ENCODE data around the gene CDC45.

- TF ChIP-seq CTCF (conservative IDR thresholded peaks at IDR 0.05 in 1 of 2, IDR thresholded peaks at IDR 0.05 in 1 of 2; ENCODE audit: low read depth in 1 of 2, low read length in 2 of 2) (no peak), EZH2 (IDR thresholded peaks at IDR 0.05; ENCODE audit: low read length, missing control alignments) (no peak)
Measured at GRCh38 chr22:19515654-19516377, 36.1 kb downstream of the CDC45 start.

Measured in fibroblast of lung (primary cell).